ENCODE data around the gene RTN4R. TPM values are rescaled to one million over a fixed set of nuclear protein-coding genes. Genes with fewer than 3 reads are reported as not detected.

Gene RTN4R
- total and polyA plus RNA-seq, 2 experiments from 2014 or later: 5.2 to 5.3 TPM

DNA sequence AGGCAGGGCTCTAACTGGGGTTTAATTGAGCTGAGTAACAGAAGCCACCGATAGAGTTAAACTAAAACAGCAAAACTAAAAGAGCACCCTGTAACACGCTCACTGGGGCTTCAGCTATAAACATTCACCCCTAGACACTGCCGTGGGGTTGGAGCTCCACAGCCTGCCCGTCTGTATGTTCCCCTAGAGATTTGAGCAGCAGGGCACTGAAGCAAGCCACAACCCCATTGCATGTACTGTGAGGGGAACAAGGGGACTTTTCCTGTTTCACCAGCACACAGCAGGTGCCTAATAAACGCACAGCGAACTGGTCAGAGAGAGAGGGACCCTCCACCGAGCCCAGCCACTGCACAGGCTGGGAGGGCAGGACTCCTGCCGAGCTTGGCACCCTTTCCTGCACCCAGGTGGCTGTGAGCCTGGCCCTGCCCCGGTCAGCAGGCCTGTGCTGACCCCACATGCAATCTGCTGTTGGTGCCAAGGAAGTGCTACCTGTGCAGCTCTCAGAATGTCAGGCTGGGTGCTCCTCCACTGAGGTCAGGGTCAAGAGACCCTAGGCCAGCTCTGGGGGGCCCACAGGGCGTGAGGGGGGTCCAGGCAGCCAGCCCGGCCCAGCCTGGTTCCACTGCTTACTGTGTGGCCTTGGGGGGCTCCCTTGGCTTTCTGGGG, 31.9 kb downstream of the RTN4R start:
- Histone ChIP-seq H3K9me3 (ENCODE audit: low read depth) (no peaks in the 10 kb centered on the region), H3K27ac (no peak overlapping the region), H3K4me1 (ENCODE audit: low read depth) (peaks cover 4% of the 10 kb centered on the region), H3K27me3 (no peaks in the 10 kb centered on the region), H3K4me3 (no peak overlapping the region), H3K36me3 (no peaks in the 10 kb centered on the region)
- TF ChIP-seq CTCF (IDR thresholded peaks at IDR 0.05; ENCODE audit: low read depth, low read length): no peak
- no peak for DNase-seq (ENCODE audit: low read depth in 1 of 2, low spot score in 1 of 2)

DNA sequence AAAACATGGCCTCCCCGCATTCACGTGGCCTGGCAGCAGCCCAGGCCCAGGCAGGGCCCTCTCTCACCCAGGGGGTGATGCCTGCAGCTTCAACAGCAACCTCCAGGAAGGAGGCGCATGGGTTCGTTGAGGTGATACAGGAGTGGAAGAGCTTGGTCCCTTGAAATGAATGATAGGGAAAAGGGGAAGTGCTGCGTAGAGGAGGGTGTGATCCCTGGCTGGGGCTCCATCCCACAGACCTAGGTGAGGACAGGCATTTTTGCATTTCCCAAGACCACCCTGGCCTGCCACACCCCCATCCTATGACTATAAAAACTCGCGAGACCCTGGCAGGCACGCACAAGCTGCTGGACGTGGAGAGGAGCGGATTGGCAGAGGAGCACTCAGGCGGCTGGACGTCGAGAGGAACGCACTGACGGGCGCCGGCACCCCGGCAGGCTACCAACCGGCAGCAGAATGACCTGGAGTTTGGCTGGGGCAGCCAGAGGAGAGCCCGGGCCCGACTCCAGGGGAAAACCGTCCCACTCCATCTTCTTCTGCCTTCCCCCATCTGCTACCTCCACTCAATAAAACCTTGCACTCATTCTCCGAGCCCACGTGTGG, 32.6 kb downstream of the RTN4R start:
- no peak for DNase-seq (ENCODE audit: low read depth in 1 of 2, low spot score in 1 of 2)
- Histone ChIP-seq H3K36me3 (no peaks in the 10 kb centered on the region), H3K27me3 (no peaks in the 10 kb centered on the region), H3K9me3 (ENCODE audit: low read depth) (no peaks in the 10 kb centered on the region), H3K4me3 (no peak overlapping the region), H3K27ac (no peak overlapping the region), H3K4me1 (ENCODE audit: low read depth) (peaks cover 3% of the 10 kb centered on the region)
- no peak for TF ChIP-seq CTCF (IDR thresholded peaks at IDR 0.05; ENCODE audit: low read depth, low read length)

DNA sequence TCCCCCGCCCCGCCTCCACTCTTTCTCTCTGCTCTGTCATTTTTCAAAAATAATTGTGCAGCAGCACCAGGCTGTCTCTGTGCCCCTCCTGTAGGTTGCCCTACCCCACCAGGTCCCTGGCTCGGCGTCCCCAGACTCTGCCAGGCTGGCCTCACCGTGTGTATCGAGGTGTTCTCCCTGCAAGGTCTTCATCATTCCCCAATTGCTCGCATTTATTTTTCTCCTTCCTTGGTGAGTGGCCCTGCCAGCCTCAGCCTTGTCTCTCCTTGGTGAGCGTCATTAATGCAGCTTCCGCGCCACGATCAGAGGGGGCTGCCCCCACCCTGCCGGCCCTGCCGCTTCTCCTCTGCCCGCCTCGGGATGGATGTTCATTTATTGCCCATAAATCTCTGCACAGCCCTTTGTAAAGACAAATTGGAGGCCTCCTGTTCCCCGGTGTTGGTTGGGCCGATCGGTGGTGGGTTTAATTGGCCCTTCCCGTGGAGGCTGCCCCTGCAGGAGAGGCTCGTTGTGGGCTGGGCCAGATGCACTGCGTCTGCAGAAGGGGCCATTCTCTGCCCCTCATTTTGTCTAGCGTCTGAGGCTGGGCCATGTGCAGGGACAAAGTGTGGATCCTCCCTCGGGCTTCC, 33.2 kb downstream of the RTN4R start:
- H3K4me1 ChIP-seq (ENCODE audit: low read depth): peaks cover 5% of the 10 kb centered on the region
- no peak overlapping the region for H3K27ac ChIP-seq
- no peak overlapping the region for H3K4me3 ChIP-seq

DNA sequence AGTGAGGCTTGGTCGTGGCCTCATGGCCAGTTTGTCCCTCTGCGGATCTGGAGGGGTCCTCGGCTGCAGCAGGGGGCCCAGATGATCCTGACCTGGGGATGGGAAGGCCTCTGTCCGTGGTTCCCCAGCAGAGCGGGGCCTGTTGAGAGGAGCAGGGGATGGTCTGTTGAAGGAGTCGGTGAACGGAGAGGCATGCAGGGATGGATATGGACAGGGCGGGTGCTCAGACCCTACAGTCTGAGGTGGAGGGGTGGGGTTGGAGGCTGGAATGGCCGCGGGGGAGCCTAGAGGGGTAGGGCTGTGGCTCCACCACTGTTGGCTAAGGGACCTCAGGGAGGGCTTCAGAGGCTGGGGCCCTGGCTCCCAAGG, 33.8 kb downstream of the RTN4R start:
- no peak for DNase-seq (ENCODE audit: low read depth in 1 of 2, low spot score in 1 of 2)
- Histone ChIP-seq H3K27ac (no peak overlapping the region), H3K9me3 (ENCODE audit: low read depth) (no peaks in the 10 kb centered on the region), H3K27me3 (no peaks in the 10 kb centered on the region), H3K4me1 (ENCODE audit: low read depth) (peaks cover 5% of the 10 kb centered on the region), H3K36me3 (no peaks in the 10 kb centered on the region), H3K4me3 (no peak overlapping the region)
- TF ChIP-seq CTCF (IDR thresholded peaks at IDR 0.05; ENCODE audit: low read depth, low read length): no peak

More for the DNA sequence above, 33.2 kb downstream of the RTN4R start:
- Histone ChIP-seq H3K9me3 (ENCODE audit: low read depth) (no peaks in the 10 kb centered on the region), H3K27me3 (no peaks in the 10 kb centered on the region), H3K36me3 (no peaks in the 10 kb centered on the region)
- DNase-seq (ENCODE audit: low read depth in 1 of 2, low spot score in 1 of 2): no peak
- TF ChIP-seq CTCF (IDR thresholded peaks at IDR 0.05; ENCODE audit: low read depth, low read length): no peak

- Histone ChIP-seq H3K36me3 (no peaks in the 10 kb centered on the region), H3K27ac (no peak overlapping the region), H3K4me1 (ENCODE audit: low read depth) (peaks cover 5% of the 10 kb centered on the region), H3K4me3 (no peak overlapping the region), H3K9me3 (ENCODE audit: low read depth) (no peaks in the 10 kb centered on the region), H3K27me3 (no peaks in the 10 kb centered on the region)
- no peak for DNase-seq (ENCODE audit: low read depth in 1 of 2, low spot score in 1 of 2)
- no peak for TF ChIP-seq CTCF (IDR thresholded peaks at IDR 0.05; ENCODE audit: low read depth, low read length)
These were observed 34.5 kb downstream of the RTN4R start for GRCh38 chr22:20233351-20234313.
